Thymus (tissue), 11 donors: ENCODE results near the gene ZW10. TPM values are rescaled to one million over a fixed set of nuclear protein-coding genes. Genes with fewer than 3 reads are reported as not detected.
A peak's percentile ranks its signal among the peaks of the same experiment; 100 is the strongest.

Experiments
- DNase-seq, 9 donors: peaks; one replicate each; pipeline ENCODE4 v3.0.0-alpha.2; 2013; ENCODE audit warnings: low spot score in 9 of 9, low read depth in 6 of 9, missing footprints in 1 of 9
- H3K27ac ChIP-seq, 2 donors: one replicate each; pipeline ENCODE4 v1.5.1; 2013; ENCODE audit warnings: control low read depth in 1 of 2, low read depth in 1 of 2, low read length in 1 of 2, mild to moderate bottlenecking in 1 of 2, moderate library complexity in 1 of 2
- H3K27me3 ChIP-seq, 2 donors: one replicate each; pipeline ENCODE4 v1.5.1; 2013; ENCODE audit warnings: low read length in 1 of 2; ENCODE audit not compliant: control insufficient read depth in 2 of 2, insufficient read depth in 1 of 2
- H3K36me3 ChIP-seq, 2 donors: one replicate each; pipeline ENCODE4 v1.5.1; 2013; ENCODE audit warnings: low read length in 1 of 2, mild to moderate bottlenecking in 1 of 2, moderate library complexity in 1 of 2; ENCODE audit not compliant: control insufficient read depth in 2 of 2, insufficient read depth in 2 of 2
- H3K4me1 ChIP-seq, 2 donors: one replicate each; pipeline ENCODE4 v1.5.1; 2013; ENCODE audit warnings: low read length in 2 of 2; ENCODE audit not compliant: control insufficient read depth in 2 of 2, insufficient read depth in 2 of 2
- H3K4me3 ChIP-seq, 2 donors: one replicate each; pipeline ENCODE4 v1.5.1; 2013; ENCODE audit warnings: low read length in 2 of 2, control low read depth in 1 of 2, mild to moderate bottlenecking in 1 of 2
- H3K9me3 ChIP-seq, 2 donors: one replicate each; pipeline ENCODE4 v1.5.1; 2013; ENCODE audit warnings: low read length in 1 of 2, mild to moderate bottlenecking in 1 of 2; ENCODE audit not compliant: control insufficient read depth in 2 of 2, insufficient read depth in 1 of 2
- WGBS: extraction: QIAGEN DNeasy Blood & Tissue Kit; methylation state at CpG from one replicate; pipeline ENCODE4 v1.1.7; 2013; 5-methylcytosine and 5-hydroxymethylcytosine counted together
- polyA plus RNA-seq: library from polyadenylated mRNA; stranded (reverse); fragments of 200-250 nt; gene quantifications from one replicate; pipeline ENCODE4 v1.2.3, GENCODE V29; 2013
- total RNA-seq: library from RNA; stranded (reverse); fragments of 120-200 nt; gene quantifications from one replicate; pipeline ENCODE4 v1.2.4, GENCODE V29; 2013
- donor health status: healthy.

ZW10 gene
- total and polyA plus RNA-seq, 2 donors: 6.0 to 18.8 TPM

- no peaks in the 10 kb centered on the region for H3K27me3 ChIP-seq
- no peaks in the 10 kb centered on the region for H3K4me1 ChIP-seq
- no peaks in the 10 kb centered on the region for H3K36me3 ChIP-seq
- 93% methylated on average over 4 of the region's 4 CpGs for WGBS
- DNase-seq: no peak
- no peak overlapping the region for H3K27ac ChIP-seq
- no peaks in the 10 kb centered on the region for H3K9me3 ChIP-seq
- H3K4me3 ChIP-seq: no peak overlapping the region
These were observed 78.3 kb downstream of the ZW10 start for GRCh38 chr11:113695207-113695606.

GRCh38 chr11:113694390-113694789 lies 79.1 kb downstream of the ZW10 start:
- no peaks in the 10 kb centered on the region for H3K9me3 ChIP-seq
- H3K4me3 ChIP-seq: no peak overlapping the region
- no peak overlapping the region for H3K27ac ChIP-seq
- H3K4me1 ChIP-seq: no peaks in the 10 kb centered on the region
- WGBS: 97% methylated on average over 12 of the region's 12 CpGs
- no peaks in the 10 kb centered on the region for H3K36me3 ChIP-seq
- no peak for DNase-seq
- H3K27me3 ChIP-seq: no peaks in the 10 kb centered on the region

GRCh38 chr11:113693030-113693429 lies 80.5 kb downstream of the ZW10 start:
- no peaks in the 10 kb centered on the region for H3K27me3 ChIP-seq
- H3K27ac ChIP-seq: no peak overlapping the region
- H3K4me3 ChIP-seq: no peak overlapping the region
- no peaks in the 10 kb centered on the region for H3K36me3 ChIP-seq
- H3K4me1 ChIP-seq: no peaks in the 10 kb centered on the region
- DNase-seq: no peak
- WGBS: 96% methylated on average over 13 of the region's 13 CpGs
- no peaks in the 10 kb centered on the region for H3K9me3 ChIP-seq

- DNase-seq: peak in 2 of 9 donors; percentile 4 to 15
- H3K36me3 ChIP-seq: no peaks in the 10 kb centered on the region
- H3K4me1 ChIP-seq: no peaks in the 10 kb centered on the region
- H3K9me3 ChIP-seq: no peaks in the 10 kb centered on the region
- H3K4me3 ChIP-seq: no peak overlapping the region
- H3K27me3 ChIP-seq: no peaks in the 10 kb centered on the region
- 92% methylated on average over 15 of the region's 15 CpGs for WGBS
- H3K27ac ChIP-seq: no peak overlapping the region
These were observed 82.6 kb downstream of the ZW10 start for GRCh38 chr11:113690619-113691569.

GRCh38 chr11:113689768-113690618 lies 83.5 kb downstream of the ZW10 start:
- Histone ChIP-seq H3K27me3 (no peaks in the 10 kb centered on the region), H3K9me3 (no peaks in the 10 kb centered on the region), H3K4me1 (no peaks in the 10 kb centered on the region), H3K27ac (no peak overlapping the region), H3K36me3 (no peaks in the 10 kb centered on the region), H3K4me3 (no peak overlapping the region)
- no peak for DNase-seq
- 92% methylated on average over 19 of the region's 19 CpGs for WGBS

- H3K27ac ChIP-seq: no peak overlapping the region
- no peaks in the 10 kb centered on the region for H3K27me3 ChIP-seq
- no peak overlapping the region for H3K4me3 ChIP-seq
- H3K4me1 ChIP-seq: no peaks in the 10 kb centered on the region
- peaks cover 0 to 2% of the 10 kb centered on the region in 2 donors for H3K9me3 ChIP-seq
- WGBS: 75% methylated on average over 2 of the region's 2 CpGs
- no peak for DNase-seq
- H3K36me3 ChIP-seq: no peaks in the 10 kb centered on the region
These were observed 87.7 kb downstream of the ZW10 start for GRCh38 chr11:113685654-113686359.

- no peak for DNase-seq
- 77% methylated on average over 5 of the region's 5 CpGs for WGBS
- H3K4me1 ChIP-seq: no peaks in the 10 kb centered on the region
- H3K27me3 ChIP-seq: no peaks in the 10 kb centered on the region
- H3K36me3 ChIP-seq: no peaks in the 10 kb centered on the region
- no peak overlapping the region for H3K4me3 ChIP-seq
- peaks cover 0 to 2% of the 10 kb centered on the region in 2 donors for H3K9me3 ChIP-seq
- H3K27ac ChIP-seq: no peak overlapping the region
These were observed 89.0 kb downstream of the ZW10 start for GRCh38 chr11:113684496-113684895.

GRCh38 chr11:113683481-113684046 lies 89.9 kb downstream of the ZW10 start:
- no peak overlapping the region for H3K4me3 ChIP-seq
- H3K27me3 ChIP-seq: no peaks in the 10 kb centered on the region
- no peaks in the 10 kb centered on the region for H3K36me3 ChIP-seq
- peaks cover 0 to 2% of the 10 kb centered on the region in 2 donors for H3K9me3 ChIP-seq
- no peak overlapping the region for H3K27ac ChIP-seq
- H3K4me1 ChIP-seq: no peaks in the 10 kb centered on the region
- WGBS: 85% methylated on average over 6 of the region's 6 CpGs
- DNase-seq: no peak
